Tibial nerve (tissue), 4 donors: Measurements from ENCODE around the gene EEF2.

ENCODE experiments used
- EP300 ChIP-seq, 2 donors: sonication (generic); formaldehyde crosslinking; IDR thresholded peaks; one replicate each; pipeline ENCODE4 v1.6.1; 2017; ENCODE audit warnings: antibody characterized with exemption in 2 of 2, mild to moderate bottlenecking in 1 of 2
- POLR2A ChIP-seq, 2 donors: fragments of 450-650 bp; IDR thresholded peaks; one replicate each; pipeline ENCODE4 v1.6.1; 2017; ENCODE audit warnings: antibody characterized with exemption in 2 of 2, mild to moderate bottlenecking in 2 of 2, moderate library complexity in 2 of 2
- TF ChIP-seq, protein P1 (sequence below), 5 experiments: fragments of 200-600 bp in 3 of 5; fragments of 450-650 bp in 2 of 5; sonication (generic) in 3 of 5; IDR thresholded peaks; one replicate each; pipeline ENCODE4 v1.5.1; 2016 to 2019; ENCODE audit warnings: antibody characterized with exemption in 5 of 5, mild to moderate bottlenecking in 3 of 5, moderate library complexity in 2 of 5

DNA sequence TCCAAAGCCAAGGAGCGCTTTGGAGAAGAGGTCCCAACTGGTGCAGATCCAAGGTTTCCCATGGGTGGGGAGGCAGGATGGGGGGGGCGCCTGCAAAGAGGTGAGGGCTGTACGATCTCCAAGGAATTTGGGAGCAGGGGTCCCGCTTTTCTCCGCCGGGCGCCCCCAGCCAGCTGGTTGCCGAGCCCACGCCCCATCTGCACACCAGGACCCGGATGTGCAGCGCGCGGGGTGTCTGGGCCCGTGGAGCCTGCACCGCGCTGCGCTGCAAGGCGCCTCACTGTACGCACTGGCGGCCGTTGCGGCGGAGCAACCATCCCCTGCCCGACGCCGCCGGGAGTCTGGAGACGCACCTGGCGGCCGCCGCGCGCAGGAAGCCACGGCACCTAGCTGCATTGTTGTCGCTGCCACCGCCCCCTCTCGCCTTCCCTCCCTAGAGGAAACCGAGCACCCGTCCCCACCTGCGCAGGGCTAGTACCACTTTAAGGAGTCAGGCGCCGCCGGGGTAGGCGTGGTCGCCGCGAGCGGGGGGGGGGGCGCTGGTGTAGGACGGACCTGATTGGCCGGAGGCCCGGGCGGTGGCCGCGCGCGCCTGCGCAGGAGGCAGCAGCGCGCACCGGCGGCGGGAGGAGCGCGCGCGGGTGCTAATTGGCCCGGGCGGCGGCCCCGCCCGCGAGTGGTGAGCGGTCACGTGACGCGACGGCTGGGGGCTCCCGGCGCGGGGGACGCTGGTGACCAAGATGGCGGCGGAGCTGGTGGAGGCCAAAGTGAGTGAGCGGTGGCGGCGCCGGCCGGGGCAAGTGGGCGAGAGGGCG is 22.0 kb upstream of the EEF2 start, which contains the start of gene PIAS4:
- TF ChIP-seq, protein P1, sequence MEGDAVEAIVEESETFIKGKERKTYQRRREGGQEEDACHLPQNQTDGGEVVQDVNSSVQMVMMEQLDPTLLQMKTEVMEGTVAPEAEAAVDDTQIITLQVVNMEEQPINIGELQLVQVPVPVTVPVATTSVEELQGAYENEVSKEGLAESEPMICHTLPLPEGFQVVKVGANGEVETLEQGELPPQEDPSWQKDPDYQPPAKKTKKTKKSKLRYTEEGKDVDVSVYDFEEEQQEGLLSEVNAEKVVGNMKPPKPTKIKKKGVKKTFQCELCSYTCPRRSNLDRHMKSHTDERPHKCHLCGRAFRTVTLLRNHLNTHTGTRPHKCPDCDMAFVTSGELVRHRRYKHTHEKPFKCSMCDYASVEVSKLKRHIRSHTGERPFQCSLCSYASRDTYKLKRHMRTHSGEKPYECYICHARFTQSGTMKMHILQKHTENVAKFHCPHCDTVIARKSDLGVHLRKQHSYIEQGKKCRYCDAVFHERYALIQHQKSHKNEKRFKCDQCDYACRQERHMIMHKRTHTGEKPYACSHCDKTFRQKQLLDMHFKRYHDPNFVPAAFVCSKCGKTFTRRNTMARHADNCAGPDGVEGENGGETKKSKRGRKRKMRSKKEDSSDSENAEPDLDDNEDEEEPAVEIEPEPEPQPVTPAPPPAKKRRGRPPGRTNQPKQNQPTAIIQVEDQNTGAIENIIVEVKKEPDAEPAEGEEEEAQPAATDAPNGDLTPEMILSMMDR (IDR thresholded peaks at IDR 0.05) = peak in 2 of 5 experiments; percentile 40 to 67
- peak in 1 of 2 donors; percentile 86 for TF ChIP-seq EP300 (IDR thresholded peaks at IDR 0.05)
- TF ChIP-seq POLR2A (IDR thresholded peaks at IDR 0.05) = peak in 1 of 2 donors; percentile 83
